Smooth muscle cell of the coronary artery (primary cell): ENCODE data around the gene MRFAP1L1. TPM values are rescaled to one million over a fixed set of nuclear protein-coding genes. Genes with fewer than 3 reads are reported as not detected.

Source experiments
- total RNA-seq: library from RNA; depleted of rRNA; stranded (reverse); fragments of >200 nt; gene quantifications from 2 replicates; pipeline ENCODE4 v1.2.3, GENCODE V29; 2014; ENCODE audit warnings: low replicate concordance

The MRFAP1L1 gene
- total RNA-seq = 53.0 and 60.1 TPM in 2 replicates

DNA sequence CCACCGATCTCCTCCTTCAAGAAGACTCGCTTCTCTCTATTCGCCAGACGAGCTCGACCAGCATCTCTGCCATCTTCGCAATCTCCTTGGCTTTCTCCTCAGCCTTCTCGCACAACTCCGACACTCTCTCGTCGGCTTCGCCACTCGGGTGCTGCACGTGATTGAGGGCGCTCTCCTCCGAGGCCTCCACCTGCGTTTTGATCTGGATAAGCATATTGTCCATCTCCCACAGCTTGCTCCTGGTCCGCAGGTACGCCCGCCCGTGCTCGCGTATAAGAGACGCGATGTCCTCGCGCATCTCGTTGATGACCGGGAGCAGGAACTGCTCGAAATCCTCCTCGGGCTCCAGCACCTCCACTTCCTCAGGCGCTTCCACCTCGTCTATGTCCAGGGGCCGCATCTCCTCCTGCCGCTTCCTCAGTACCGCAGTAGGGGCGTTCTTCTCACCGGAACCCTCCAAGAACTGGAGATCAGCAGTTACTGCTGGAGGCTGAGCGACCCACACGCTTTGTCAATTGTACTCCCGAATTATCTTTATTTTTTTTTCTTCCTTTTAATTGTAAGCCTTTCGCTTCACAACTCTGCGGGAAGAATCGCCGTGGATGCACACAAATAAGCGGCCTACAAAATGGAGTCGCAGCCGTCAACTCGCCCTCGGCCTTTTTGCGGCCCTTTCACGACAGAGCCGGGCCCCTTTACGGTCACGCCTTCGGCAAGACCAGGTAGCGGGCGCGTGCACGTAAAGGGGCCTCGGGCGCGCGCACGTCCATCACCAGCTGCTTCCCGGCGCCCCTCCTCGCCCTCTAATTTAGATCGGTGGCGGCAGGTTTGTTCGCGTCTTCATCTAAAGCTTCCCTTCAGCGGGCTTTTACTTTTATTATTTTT lies at the start of gene MRFAP1L1:
Gene MRFAP1L1 (minus strand): TSS at position 636 of the 885 bp plus-strand sequence. CDS start 236 bp downstream, at position 400.

DNA sequence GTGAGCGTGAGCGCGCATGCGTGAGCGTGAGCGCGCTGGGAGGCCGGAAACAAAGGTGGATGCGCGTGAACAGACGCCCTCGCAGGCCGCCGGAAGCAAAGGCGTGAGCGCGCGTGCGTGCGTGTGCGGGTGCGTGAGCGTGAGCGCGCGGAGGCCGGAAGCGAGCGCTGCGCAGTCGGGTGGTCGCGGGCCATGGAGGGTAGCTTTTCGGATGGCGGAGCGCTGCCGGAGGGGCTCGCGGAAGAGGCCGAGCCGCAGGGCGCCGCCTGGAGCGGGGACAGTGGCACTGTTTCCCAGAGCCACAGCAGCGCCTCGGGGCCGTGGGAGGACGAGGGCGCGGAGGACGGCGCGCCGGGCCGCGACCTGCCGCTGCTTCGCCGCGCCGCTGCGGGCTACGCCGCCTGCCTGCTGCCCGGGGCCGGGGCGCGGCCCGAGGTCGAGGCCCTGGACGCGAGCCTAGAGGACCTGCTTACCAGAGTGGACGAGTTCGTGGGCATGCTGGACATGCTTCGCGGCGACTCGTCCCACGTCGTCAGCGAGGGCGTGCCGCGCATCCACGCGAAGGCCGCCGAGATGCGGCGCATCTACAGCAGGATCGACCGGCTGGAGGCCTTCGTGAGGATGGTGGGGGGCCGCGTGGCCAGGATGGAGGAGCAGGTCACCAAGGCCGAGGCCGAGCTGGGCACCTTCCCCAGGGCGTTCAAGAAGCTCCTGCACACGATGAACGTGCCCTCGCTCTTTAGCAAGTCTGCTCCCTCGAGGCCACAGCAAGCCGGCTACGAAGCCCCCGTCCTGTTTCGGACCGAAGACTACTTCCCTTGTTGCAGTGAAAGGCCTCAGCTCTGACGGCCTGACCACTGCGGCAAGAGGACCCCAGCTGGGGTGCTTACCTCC lies 6.6 kb upstream of the MRFAP1L1 start, which contains the start of gene BLOC1S4:
Gene BLOC1S4 (plus strand): TSS at position 157 of the 894 bp plus-strand sequence. CDS start 36 bp downstream, at position 193.

DNA sequence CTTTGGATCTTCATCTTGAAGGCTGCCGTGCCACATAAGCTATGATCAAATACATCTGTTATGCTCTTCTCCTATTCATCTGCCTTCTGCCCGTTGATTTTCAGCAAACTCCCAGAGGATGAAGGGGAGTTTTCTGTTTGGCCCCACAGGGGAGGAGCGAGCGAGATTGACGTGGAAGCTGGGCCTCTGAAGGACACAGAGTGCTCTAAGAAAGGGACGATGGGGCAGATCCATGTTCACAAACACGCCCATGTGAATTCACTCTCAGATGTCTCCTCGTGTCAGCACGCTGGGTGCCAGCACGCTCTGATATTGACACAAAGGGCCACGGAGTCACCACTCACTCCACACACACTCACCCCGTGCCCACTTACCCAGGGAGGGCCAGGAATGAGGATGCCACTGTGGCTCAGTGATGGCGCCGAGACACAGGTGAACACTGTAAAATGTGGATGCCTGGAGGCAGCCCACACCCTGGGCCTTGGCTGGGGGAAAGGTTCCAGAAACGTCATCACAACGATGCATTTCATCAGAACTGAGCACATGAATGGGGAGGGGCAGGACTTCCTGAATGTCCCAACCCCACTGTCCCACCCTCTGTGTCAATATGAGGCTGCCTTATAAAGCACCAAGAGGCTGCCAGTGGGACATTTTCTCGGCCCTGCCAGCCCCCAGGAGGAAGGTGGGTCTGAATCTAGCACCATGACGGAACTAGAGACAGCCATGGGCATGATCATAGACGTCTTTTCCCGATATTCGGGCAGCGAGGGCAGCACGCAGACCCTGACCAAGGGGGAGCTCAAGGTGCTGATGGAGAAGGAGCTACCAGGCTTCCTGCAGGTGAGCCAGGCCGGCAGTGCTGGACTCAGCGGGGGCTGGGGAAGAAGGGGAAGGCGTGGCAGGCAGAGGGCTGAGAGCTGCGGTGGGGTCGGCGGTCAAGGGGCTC lies 16.2 kb downstream of the MRFAP1L1 start, which contains the start of gene S100P:
Gene S100P (plus strand): TSS at position 648 of the 946 bp plus-strand sequence. CDS start 55 bp downstream, at position 703.

Other genes starting within 250 kb of the MRFAP1L1 start
- 0.08 TPM in 1 of 2 replicates, not detected in the other for gene PPP2R2C, start 237.3 kb downstream of the MRFAP1L1 start, total RNA-seq
- 12.0 and 13.8 TPM in 2 replicates for gene MAN2B2, start 134.7 kb downstream of the MRFAP1L1 start, total RNA-seq
- 178 and 228 TPM in 2 replicates for gene MRFAP1, start 69.2 kb downstream of the MRFAP1L1 start, total RNA-seq
- not detected in 2 replicates for gene S100P, start 16.0 kb downstream of the MRFAP1L1 start, total RNA-seq
- 16.1 and 17.5 TPM in 2 replicates for gene BLOC1S4, start 6.3 kb upstream of the MRFAP1L1 start, total RNA-seq
- 8.0 and 14.8 TPM in 2 replicates for gene KIAA0232, start 72.9 kb upstream of the MRFAP1L1 start, total RNA-seq
- gene TBC1D14, start 200.0 kb upstream of the MRFAP1L1 start, total RNA-seq = 29.2 and 29.4 TPM in 2 replicates